Measurements from ENCODE around the gene PEX26.
"Not testable (repeated sequence)": the region's sequence is repeated elsewhere in the genome, so short reads cannot be mapped to it uniquely, and the experiment has no call there.

Gene PEX26

DNA sequence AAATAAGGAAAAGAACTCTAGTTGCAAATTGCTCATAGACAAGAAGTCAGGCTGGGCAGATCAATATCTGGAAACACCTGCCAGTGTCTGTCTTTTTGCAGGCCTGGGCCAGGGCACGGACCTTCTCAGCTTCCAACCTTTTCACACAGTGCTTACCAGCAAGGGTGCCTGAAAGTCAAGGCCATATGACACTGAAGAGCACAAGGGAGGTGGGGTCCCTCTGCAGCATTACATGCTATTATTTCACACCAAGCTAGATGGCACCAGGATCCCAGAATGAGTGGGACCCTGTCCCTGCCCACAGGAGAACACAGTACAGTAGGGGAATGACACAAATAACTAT lies 5.9 kb upstream of the PEX26 start:
- DNase-seq, result peak; percentile 44

DNA sequence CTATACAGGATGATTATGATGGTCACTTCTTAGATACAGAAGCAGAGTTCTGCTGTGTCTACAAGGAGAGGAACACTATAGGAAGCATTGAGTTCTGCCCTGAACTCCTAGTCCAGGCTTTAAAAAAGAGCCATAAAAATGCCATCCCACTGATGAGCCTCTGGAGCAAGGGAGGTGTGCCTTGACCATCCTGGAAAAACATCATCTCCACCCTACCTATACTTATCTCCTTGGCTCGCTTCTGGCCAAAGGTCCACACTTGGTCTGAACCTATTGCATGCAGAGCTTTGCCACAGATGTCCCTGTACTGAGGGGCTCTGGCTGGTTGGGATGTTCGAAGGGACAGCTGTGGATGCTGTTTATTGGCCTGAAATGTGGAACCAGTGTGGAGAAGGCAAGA lies 4.3 kb upstream of the PEX26 start:
- DNase-seq, result no peak

DNA sequence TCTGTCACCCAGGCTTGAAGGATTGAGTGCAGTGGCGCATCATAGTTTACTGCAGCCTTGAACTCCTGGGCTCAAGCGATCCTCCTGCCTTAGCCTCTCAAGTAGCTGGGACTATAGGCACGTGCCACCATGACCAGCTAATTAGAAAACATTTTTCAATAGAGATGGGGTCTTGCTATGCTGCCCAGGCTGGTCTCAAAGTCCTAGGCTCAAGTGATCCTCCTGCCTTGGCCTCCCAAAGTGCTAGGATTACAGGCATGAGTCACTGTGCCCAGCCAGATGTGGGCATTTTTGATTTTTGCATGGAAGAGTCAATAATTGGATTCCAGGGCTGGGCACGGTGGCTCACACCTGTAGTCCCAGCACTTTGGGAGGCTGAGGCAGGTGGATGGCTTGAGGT lies 3.9 kb upstream of the PEX26 start:
- DNase-seq, result not testable (repeated sequence)

DNA sequence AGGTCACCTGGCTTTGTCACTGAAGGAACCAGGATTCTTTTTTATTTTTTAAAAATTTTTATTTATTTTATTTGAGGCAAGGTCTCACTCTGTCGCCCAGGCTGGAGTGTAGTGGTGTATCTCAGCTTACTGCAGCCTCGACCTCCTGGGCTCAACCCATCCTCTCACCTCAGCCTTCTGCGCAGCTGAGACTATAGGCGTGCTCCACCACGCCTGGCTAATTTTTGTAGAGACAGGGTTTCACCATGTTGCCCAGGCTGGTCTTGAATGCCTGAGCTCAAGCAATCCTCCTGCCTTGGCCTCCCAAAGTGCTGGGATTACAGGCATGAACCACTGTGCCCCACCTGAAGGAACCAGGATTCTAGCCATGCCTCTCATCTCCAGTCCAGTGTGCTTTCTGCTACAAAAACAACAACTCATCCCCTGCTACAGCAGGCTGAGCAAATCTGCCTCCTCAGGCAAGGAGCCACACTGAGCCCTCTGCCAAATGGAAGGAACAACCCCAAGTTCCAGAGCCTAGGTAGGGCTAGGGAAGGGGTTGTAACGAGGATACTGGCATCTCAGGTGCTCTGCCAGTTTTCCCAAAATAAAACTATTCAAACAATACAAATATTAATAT lies 2.6 kb upstream of the PEX26 start:
- no peak for DNase-seq

DNA sequence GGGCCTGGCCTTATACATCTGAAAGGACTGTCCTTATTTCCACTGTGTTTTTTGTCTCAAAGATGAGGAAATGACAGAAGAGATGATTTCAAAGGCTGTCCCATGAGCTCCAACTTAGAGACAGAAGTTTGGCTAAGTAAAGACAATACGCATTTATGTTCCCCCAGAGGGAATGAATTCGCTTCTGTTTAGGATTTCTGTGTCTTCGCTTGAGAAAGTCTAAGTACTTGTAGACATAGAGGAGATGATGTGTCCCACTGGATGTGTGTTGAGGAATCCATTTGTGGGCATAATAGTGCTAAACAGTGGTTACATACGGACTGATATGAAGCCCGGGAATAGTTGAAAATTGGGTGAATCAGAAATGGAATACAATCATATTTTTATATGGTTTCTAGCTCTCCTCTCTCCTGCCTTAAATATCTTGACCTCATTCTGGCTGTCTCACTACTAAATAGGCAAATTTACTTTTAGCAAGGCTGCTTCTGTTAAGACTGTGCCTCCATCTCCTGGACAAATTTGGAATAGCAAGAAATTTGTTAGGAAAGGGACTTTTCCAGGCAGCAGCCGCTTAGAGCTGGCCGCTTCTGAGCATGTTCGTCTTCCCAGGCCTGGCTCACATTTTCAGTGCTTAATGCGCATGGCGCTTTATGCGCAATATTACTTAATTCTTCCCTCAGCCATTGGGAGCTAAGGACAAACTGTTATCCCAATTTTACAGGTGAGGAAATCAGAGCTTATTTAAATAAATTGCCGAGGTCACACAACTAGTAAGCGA lies 1.9 kb upstream of the PEX26 start:
- DNase-seq, result peak; percentile 68

DNA sequence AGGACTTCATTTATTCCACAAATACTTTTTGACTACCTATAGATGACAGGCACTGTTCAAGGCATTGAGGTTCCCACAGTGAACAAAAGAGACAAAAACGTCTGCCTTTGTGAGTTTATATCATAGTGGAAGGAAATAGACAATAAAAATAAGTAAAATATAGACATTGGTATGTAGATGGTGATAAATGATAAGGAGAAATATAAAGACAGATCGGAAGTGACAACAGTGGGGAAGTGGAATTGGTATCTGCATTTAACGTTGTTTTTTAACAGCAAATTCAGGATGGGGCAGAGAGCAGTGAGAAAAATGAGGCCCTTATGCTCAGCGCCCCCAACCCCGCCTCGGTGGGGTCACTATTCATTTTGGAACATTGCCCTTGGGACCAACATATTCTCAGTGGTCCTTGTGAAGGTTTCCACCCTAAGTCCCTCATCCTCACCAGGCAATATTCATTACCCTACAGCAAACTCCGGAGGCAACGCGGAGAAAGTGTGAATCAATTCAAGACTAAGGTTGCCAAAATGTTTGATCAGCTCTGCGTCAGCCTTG lies 627 bp upstream of the PEX26 start:
- no peak for DNase-seq

DNA sequence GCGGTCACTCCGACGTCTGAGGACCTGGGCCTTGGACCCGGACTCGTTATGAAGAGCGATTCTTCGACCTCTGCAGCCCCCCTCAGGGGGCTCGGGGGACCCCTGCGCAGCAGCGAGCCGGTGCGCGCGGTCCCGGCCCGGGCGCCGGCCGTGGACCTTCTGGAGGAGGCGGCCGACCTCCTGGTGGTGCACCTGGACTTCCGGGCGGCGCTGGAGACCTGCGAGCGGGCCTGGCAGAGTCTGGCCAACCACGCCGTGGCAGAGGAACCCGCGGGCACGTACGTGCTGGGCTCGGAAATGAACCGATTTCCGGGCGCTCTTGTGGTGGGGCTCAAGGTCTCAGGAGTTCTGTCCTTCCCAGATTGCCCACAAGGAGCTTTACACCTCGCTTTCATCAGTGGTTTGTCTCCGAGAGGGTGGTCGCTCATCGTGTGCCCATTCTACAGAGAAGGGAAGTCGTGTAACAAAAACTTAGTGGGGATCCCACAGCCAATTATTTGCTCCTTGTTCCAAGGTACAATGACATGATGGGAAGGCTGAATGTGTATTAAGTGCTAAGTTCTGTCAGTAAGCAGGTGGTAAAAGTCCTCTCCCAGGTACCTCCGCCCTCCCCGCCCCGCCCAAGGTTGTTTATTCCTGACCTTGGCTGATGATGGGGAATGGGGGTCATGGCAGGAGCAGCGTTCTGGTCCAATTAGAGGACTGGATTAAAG lies 695 bp downstream of the PEX26 start:
- DNase-seq, result peak; percentile 46

DNA sequence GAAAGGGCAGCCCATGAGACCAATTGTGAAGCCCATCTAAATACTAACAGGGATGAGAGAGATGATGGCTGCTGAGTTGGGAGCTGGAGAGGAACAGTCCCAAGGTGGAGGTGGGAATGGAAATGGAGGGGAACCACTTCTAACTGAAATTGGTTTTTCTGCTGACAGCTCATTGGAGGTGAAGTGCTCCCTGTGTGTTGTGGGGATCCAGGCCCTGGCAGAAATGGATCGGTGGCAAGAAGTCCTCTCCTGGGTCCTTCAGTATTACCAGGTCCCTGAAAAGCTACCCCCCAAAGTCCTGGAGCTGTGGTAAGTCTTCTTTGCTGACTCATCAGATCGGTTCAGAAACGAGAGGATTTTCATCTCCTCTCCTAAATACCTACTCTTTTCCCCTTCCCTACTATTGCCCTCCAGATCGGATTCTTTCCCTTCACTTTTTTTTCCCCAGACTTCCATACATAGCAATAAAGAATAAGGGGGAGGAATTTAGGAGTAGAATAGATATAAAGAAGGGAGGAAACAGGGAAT lies 2.0 kb downstream of the PEX26 start:
- no peak for DNase-seq

DNA sequence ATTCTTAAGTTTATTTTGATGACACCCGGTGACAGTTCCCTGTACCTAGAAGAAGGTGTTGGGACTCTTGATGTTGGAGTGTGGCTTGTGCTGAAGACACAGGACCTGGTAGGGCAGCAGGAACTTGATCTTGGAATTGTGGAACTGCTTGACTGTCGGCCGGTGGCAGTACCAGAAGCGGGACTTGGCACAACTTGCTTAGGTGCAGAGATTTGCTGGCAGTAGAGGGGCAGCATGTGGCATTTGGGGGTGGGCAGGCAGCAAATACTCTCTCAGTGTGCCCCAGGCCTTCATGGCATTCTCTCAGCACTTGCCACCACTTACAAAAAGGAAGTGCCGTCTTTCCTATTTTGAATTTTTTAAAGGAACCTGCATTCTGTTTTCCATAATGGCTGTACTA lies 3.6 kb downstream of the PEX26 start:
- no peak for DNase-seq

DNA sequence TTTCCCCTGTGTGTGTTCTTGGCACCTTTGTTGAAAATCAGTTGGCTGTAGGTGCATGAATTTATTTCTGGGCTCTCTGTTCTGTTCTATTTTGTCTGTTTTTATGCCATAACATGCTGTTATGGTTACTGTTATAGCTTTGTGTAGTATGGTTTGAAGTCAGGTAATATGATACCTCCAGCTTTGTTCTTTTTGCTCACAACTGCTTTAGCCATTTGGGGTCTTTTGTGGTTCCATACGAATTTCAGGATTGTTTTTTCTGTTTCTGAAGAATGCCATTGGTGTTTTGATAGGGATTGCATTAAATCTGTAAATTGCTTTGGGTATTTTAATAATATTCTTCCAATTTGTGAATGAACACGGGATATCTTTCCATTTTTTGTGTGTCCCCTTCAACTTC lies 4.7 kb downstream of the PEX26 start:
- DNase-seq, result no peak

DNA sequence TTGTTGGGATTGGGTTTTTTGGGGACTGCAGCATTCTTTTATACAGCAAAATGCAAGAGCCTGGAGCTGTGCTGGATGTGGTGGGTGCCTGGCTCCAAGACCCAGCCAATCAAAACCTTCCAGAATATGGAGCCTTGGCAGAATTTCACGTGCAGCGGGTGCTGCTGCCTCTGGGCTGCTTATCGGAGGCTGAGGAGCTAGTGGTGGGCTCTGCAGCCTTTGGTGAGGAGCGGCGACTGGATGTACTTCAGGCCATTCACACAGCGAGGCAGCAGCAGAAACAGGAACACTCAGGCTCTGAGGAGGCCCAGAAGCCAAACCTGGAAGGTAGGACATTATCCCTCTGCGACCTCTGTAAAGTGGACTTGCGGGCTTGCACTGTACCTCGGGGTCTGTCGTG lies 5.6 kb downstream of the PEX26 start:
- DNase-seq, result no peak

DNA sequence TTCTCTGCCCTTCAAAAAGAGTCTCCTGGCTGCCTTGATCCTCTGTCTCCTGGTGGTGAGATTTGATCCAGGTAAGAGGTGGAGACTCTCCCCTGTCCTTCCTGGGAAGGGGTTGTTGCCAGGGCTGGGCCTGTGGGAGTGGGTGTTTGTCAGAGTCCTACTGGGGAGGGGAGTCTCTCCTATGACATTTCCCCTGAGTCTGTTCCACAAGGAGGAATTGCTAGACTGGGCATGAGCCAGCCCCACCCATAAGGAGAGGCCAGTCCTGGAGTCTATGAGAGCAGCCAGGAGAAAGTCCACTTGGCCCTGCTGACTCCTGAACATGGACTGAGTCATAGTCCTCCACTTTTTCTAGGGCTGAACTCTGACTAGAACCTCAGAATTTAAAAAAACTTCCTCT lies 7.4 kb downstream of the PEX26 start:
- no peak for DNase-seq

DNA sequence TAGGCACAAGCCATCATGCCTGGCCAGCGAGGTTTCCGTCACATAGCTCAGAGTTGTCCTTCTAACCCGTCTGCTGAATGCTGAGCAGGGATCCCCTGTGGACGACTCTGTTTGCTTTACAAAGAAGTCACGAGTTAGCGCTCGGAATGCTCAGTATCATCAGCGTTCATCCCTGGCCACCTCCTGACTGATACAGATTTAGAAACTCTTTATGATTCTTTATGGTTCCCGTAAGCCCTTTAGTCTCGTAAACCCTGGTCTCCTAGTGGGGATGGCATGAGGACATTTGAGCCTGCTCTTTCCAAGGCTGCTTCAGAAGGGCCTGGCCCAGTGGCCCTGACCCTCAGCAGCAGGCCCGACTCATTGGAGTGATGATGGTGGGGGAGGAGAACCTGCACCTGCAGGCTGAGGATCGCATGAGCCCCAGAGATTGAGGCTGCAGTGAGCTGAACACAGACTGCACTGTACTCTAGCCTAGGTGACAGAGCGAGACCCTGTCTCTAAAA lies 9.6 kb downstream of the PEX26 start:
- DNase-seq, result no peak

DNA sequence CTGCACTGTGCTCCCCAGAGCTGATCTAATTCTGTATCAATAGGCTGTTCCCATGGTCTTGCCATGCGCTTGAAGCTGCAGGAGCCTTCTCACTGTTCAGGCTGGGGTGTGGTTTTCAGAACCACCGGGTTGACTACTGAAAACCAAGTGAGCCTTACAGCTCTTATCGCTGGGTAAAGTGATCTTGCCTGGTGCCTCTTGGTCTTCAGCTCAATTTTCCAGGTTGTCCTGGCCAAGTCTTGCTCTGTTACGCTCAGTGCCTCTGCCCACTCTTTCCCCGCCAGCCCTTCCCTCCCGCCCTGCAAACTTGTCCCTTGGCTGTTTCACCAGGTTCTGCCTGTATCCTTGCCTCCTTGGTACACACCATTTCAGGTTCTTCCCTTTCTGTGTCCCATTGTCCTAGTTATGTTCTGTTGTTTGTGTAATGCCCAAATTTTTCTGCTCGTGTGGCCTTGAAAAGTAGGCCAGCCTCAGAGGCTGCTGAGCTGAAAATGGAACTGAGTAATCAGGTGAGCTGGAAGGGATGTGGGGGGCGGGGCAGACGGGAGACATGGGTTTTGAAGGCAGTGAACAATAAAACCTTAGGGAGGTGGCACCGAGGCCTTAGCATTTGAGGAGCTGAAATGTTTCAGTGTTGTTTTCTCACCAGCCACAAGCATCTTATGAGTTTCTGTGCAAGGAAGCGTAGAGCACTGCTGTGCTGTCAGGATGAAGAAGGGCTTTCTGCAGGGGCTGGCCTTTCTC lies 11.2 kb downstream of the PEX26 start:
- DNase-seq, result no peak

DNA sequence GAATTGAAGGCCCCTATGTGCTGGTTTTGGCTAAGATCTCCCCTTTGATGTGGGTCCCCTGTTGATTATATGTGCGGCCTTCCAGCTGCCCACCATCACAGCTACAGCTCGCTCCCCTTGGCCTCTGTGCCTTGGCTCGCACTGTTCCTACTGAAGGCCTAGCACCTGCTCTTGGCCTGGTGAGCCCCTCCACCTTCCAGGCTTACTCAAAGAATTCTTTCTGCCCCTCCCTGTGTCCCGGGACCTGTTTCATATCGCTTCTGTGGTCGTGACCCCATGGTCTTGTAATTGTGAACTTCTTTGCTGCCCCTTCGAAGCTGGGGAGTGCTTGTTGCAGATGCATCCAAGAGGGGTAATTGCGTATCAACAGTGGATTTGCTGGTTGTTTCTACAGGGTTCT lies 12.5 kb downstream of the PEX26 start:
- DNase-seq, result no peak

DNA sequence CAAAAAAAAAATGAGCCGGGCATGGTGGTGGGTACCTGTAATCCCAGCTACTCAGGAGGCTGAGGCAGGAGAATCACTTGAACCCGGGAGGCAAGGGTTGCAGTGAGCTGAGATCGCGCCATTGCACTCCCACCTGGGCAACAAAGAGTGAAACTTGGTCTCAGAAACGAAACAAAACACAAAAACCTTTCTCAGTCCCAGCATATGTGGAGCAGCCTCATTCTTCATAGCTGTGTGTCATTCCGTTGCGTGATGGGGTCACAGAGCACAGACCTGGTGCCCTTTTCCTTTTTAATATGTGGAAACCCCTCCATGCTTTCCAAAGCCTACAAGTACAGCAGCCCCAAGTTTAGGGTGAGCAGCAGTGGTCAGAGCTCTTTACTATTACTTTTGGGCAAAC lies 13.7 kb downstream of the PEX26 start:
- DNase-seq, result no peak

DNA sequence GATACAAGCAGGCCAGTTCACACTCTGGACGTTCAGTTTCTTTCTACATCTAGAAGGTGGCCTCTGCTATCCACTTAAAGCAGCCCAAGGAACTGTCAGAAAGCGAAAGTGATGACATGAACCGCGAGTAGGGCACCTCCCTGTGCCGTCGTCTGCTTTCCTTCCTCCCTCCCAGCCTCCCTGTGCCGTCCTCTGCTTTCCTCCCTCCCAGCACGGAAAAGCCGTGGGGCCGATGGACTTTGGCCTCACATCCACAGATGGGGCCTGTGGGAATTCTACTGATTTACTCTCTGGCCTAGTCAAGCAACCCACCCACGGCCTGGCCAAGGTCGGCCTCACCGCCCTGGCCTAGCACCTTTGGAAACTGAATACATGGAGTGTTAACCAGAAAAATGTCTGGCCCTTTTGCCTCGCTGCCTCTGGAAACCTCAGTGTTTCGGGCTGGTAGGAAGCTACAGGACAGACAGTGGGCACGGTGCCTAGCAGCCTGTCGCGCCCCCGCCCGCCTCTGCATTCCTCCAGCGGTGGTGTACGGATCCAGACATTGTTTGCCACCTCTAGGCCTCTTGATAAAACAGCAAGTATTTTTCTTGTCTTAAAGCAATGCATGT lies 14.2 kb downstream of the PEX26 start:
- DNase-seq, result no peak

DNA sequence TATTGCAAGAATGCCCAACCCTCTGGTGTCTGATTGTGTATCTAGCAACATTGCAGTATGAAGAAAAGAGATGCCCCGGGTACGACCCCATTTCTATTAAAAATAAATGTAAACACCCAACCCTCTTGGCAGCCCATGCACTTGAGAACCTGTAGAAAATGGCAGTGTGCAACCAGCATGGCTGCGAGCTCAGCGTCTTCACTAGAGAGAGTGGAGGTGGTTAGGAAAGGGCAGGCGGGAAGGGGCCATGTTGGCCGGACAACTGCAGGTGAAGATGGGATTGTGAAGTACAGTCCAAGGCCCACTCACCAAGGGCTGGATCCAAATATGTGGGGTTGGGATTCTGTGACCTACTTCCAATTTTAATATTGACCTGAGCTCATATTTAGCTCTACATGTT lies 15.9 kb downstream of the PEX26 start:
- DNase-seq, result no peak

DNA sequence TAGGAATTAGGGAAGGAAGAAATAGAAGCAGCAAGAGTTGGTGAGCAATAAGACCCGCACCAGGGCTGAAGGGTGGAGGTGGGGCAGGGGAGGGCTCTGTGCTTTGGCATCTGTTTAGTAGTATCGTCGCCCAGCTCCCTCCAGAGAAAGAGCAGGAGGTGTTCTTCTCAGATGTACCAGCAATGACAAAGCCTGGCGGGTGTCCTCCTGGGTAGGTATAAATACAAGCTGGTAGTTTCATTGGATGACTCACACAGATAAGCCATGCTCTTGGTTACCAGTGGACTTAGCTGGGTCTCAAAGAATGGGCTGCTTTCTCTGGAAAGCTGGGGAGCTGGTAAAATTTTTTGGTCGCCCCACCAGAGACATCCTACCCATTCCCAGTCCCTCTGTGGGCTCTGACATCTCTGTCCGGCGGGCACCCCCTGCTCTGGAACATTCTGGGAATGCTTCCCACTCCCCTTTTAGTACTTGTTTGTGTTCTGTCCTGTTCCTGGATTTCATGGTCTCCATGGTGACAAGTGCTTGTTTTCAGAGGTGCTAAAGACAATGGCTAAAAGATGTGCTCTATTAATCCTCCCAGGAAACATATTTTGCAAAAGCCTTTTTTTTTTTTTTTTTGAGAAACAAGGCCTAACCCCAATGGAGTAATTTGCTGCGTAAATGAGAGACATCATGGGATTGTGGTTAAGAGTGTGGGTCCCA lies 17.5 kb downstream of the PEX26 start:
- DNase-seq, result no peak

DNA sequence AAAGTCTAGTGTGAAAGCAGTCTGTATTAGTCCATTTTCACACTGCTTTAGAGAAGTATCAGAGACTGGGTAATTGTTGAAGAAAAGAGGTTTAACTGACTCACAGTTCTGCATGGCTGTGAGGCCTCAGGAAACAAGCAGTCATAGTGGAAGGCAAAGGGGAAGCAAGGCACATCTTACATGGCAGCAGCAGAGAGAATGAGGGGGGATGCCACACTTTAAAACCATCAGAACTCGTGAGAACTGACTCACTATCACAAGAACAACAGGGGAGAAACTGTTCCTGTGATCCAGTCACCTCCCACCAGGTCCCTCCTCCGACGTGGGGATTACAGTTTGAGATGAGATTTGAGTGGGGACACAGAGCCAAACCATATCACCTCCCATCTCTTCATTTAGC lies 19.0 kb downstream of the PEX26 start:
- DNase-seq, result no peak

DNA sequence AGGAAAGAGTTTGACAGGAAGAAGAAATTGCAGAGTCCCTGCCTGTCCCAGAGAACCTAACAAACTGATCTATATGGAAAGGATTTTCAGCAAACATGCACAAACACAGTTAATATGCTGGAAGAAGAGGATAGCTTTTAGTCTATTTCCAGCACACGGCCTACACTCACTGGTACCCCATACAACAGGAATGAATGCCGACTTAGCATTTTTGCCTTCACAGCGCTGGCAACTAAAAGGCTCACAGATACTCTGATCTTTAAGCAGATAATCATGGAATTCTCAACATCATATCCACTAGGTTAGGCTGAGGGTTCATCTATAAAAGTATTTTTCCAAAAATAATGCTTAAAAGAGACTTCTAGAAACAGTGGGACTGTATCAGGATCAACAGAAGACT lies 23.0 kb downstream of the PEX26 start:
- DNase-seq, result no peak

DNA sequence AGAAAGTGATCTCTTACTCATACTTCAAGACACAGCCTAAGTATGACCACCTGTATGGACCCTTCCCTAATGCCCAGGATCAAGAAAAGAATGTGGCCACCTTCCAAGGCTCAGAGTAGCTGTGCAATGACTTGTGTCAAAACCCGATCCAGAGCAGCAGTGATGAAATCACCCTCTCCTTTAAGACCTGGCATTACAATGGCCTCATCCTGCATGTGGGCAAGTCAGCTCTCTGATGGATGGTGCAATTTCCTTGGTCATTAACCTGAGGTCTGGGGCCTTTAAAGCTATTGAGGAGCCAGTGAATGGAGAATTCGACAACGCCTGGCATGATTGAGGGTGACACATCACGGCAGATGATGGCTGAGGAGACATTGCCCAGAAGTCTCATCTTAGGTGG lies 23.7 kb downstream of the PEX26 start:
- DNase-seq, result no peak

All from NCI-H146 (cell line).